Naive thymus-derived CD4-positive, alpha-beta T cell (primary cell): ENCODE data around the gene HNMT. TPM values are rescaled to one million over a fixed set of nuclear protein-coding genes. Genes with fewer than 3 reads are reported as not detected.

Experiments used
- ATAC-seq: fragments of 150-1000 bp; cut with Tn5 transposase; 2 replicates; pipeline ENCODE4 v1.10.0; 2021; ENCODE audit warnings: mild to moderate bottlenecking, moderate library complexity
- CTCF ChIA-PET: fragments of 350-600 bp; sonication (Branson Sonifier 250); formaldehyde crosslinking; loops from one replicate; lab custom pipeline; 2021; ENCODE audit warnings: antibody characterized with exemption; lab: Charles Lee
- POLR2A ChIA-PET: fragments of 350-600 bp; sonication (Branson Sonifier 250); formaldehyde crosslinking; loops from one replicate; lab custom pipeline; 2021; ENCODE audit warnings: antibody characterized with exemption, inconsistent platforms; lab: Charles Lee
- DNase-seq, 9 donors: peaks; one replicate each; pipeline versions ENCODE4 v3.0.0 to v3.0.0-alpha.2; 2020 to 2022; ENCODE audit warnings: mixed read lengths in 1 of 9
- H3K27ac ChIP-seq: one replicate; pipeline ENCODE4 v1.7.0; 2013; ENCODE audit warnings: mild to moderate bottlenecking, low read depth, low read length, moderate library complexity
- H3K27me3 ChIP-seq, 2 donors: one replicate each; pipeline ENCODE4 v1.7.0; 2013; ENCODE audit warnings: low read length in 2 of 2, mild to moderate bottlenecking in 2 of 2, moderate library complexity in 2 of 2; ENCODE audit not compliant: control insufficient read depth in 2 of 2, insufficient read depth in 2 of 2
- H3K36me3 ChIP-seq, 3 experiments: 1 replicate in 2 of 3; 2 replicates in 1 of 3; pipeline ENCODE4 v1.7.0; 2013; ENCODE audit warnings: low read length in 3 of 3, mild to moderate bottlenecking in 3 of 3, moderate library complexity in 1 of 3; ENCODE audit not compliant: insufficient read depth in 3 of 3, control insufficient read depth in 2 of 3
- H3K4me1 ChIP-seq, 2 donors: one replicate each; pipeline ENCODE4 v1.7.0; 2013; ENCODE audit warnings: low read length in 2 of 2, mild to moderate bottlenecking in 2 of 2, moderate library complexity in 1 of 2; ENCODE audit not compliant: control insufficient read depth in 2 of 2, insufficient read depth in 2 of 2
- H3K4me3 ChIP-seq: 2 replicates; pipeline ENCODE4 v1.7.0; 2013; ENCODE audit warnings: mild to moderate bottlenecking, low read length
- H3K9me3 ChIP-seq, 3 experiments: 1 replicate in 2 of 3; 2 replicates in 1 of 3; pipeline ENCODE4 v1.7.0; 2013; ENCODE audit warnings: low read length in 3 of 3; ENCODE audit not compliant: control insufficient read depth in 2 of 3
- H3K27ac Mint-ChIP-seq, 9 donors: one replicate each; pipeline ENCODE4 v1.8.0; 2020 to 2022; ENCODE audit warnings: mixed read lengths in 9 of 9, mild to moderate bottlenecking in 8 of 9, moderate library complexity in 5 of 9, inconsistent platforms in 2 of 9
- H3K27me3 Mint-ChIP-seq, 5 donors: one replicate each; pipeline ENCODE4 v1.8.0; 2021 to 2022; ENCODE audit warnings: mixed read lengths in 5 of 5, mild to moderate bottlenecking in 1 of 5
- H3K36me3 Mint-ChIP-seq, 5 donors: one replicate each; pipeline ENCODE4 v1.8.0; 2020 to 2022; ENCODE audit warnings: mixed read lengths in 5 of 5, mild to moderate bottlenecking in 3 of 5, inconsistent platforms in 1 of 5
- H3K4me1 Mint-ChIP-seq, 7 donors: one replicate each; pipeline ENCODE4 v1.8.0; 2020 to 2022; ENCODE audit warnings: mixed read lengths in 7 of 7, mild to moderate bottlenecking in 3 of 7, inconsistent platforms in 1 of 7
- H3K4me3 Mint-ChIP-seq, 10 donors: one replicate each; pipeline ENCODE4 v1.8.0; 2020 to 2022; ENCODE audit warnings: mild to moderate bottlenecking in 10 of 10, mixed read lengths in 10 of 10, moderate library complexity in 6 of 10, inconsistent platforms in 2 of 10
- H3K9me3 Mint-ChIP-seq, 11 donors: one replicate each; pipeline ENCODE4 v1.8.0; 2020 to 2022; ENCODE audit warnings: mixed read lengths in 11 of 11, mild to moderate bottlenecking in 4 of 11, inconsistent platforms in 1 of 11, moderate library complexity in 1 of 11
- intact Hi-C, 2 donors: fragments of 100-400 bp; cut with micrococcal nuclease; formaldehyde crosslinking; loops; one replicate each; pipeline ENCODE4 v1.15.1; 2023
- polyA plus RNA-seq, 2 donors: library from polyadenylated mRNA; unstranded; fragments of 300-500 nt; fragmentation: Illumina TruSeq; gene quantifications; one replicate each; pipeline ENCODE4 v1.2.3, GENCODE V29; 2021
- total RNA-seq, 6 experiments: library from RNA in 5 of 6; stranded (reverse) in 5 of 6; gene quantifications; 1 replicate in 5 of 6; 2 replicates in 1 of 6; pipeline ENCODE4 v1.2.3 and lab custom pipeline; 2021 to 2026

HNMT gene
- total and polyA plus RNA-seq, 7 experiments from 2014 or later = 1.1 to 7.5 (median 1.7) TPM; not detected in 3

- peaks cover 0 to 16% (median 6%) of the 10 kb centered on the region in 7 donors for H3K4me1 Mint-ChIP-seq
These were observed 14.0 kb upstream of the HNMT start for GRCh38 chr2:137950238-137950637.

GRCh38 chr2:137951586-137951985 is 12.7 kb upstream of the HNMT start:
- ChIA-PET CTCF (no interaction called here), POLR2A (no interaction called here)
- Mint-ChIP-seq H3K27me3 (peaks cover 0 to 9% (median 0%) of the 10 kb centered on the region in 5 donors), H3K4me1 (peaks cover 0 to 16% (median 6%) of the 10 kb centered on the region in 7 donors), H3K27ac (peak overlapping the region in 1 of 9 donors; percentile 79), H3K9me3 (no peaks in the 10 kb centered on the region), H3K36me3 (no peaks in the 10 kb centered on the region), H3K4me3 (peak overlapping the region in 1 of 10 donors; percentile 72)
- no peaks in the 10 kb centered on the region for H3K4me1 ChIP-seq
- DNase-seq = no peak
- no peaks in the 10 kb centered on the region for H3K27me3 ChIP-seq
- H3K9me3 ChIP-seq = no peaks in the 10 kb centered on the region
- ATAC-seq = no peak
- intact Hi-C loops = no loop called here
- no peaks in the 10 kb centered on the region for H3K36me3 ChIP-seq
- no peak overlapping the region for H3K27ac ChIP-seq
- H3K4me3 ChIP-seq = no peak overlapping the region

More at GRCh38 chr2:137950238-137950637, 14.0 kb upstream of the HNMT start:
- intact Hi-C loops = no loop called here
- H3K4me3 Mint-ChIP-seq = no peak overlapping the region
- peaks cover 0 to 9% (median 0%) of the 10 kb centered on the region in 5 donors for H3K27me3 Mint-ChIP-seq
- no peaks in the 10 kb centered on the region for H3K9me3 Mint-ChIP-seq
- DNase-seq (no peak), ATAC-seq (no peak)
- H3K9me3 ChIP-seq = no peaks in the 10 kb centered on the region
- H3K27ac ChIP-seq = no peak overlapping the region
- no peak overlapping the region for H3K4me3 ChIP-seq
- POLR2A ChIA-PET = no interaction called here
- no peaks in the 10 kb centered on the region for H3K36me3 Mint-ChIP-seq
- no peaks in the 10 kb centered on the region for H3K4me1 ChIP-seq
- CTCF ChIA-PET = no interaction called here
- H3K36me3 ChIP-seq = no peaks in the 10 kb centered on the region
- no peaks in the 10 kb centered on the region for H3K27me3 ChIP-seq
- H3K27ac Mint-ChIP-seq = no peak overlapping the region

- ChIA-PET CTCF (no interaction called here), POLR2A (no interaction called here)
- Mint-ChIP-seq H3K36me3 (no peaks in the 10 kb centered on the region), H3K27me3 (peaks cover 0 to 4% (median 0%) of the 10 kb centered on the region in 5 donors), H3K4me3 (peak overlapping the region in 8 of 10 donors; percentile 21 to 77 (median 64)), H3K27ac (peak overlapping the region in 6 of 9 donors; percentile 4 to 79 (median 44)), H3K9me3 (no peaks in the 10 kb centered on the region), H3K4me1 (peaks cover 0 to 16% (median 6%) of the 10 kb centered on the region in 7 donors)
- Histone ChIP-seq H3K27ac (no peak overlapping the region), H3K4me3 (no peak overlapping the region), H3K36me3 (no peaks in the 10 kb centered on the region), H3K4me1 (no peaks in the 10 kb centered on the region), H3K27me3 (no peaks in the 10 kb centered on the region), H3K9me3 (no peaks in the 10 kb centered on the region)
- DNase-seq = no peak
- intact Hi-C loops = no loop called here
- peak; percentile 26 for ATAC-seq
These were observed 11.6 kb upstream of the HNMT start for GRCh38 chr2:137952586-137953129.

GRCh38 chr2:137955536-137955935 is 8.7 kb upstream of the HNMT start:
- POLR2A ChIA-PET = no interaction called here
- H3K4me3 Mint-ChIP-seq = no peak overlapping the region
- H3K27me3 ChIP-seq = no peaks in the 10 kb centered on the region
- H3K9me3 Mint-ChIP-seq = peaks cover 0 to 1% (median 0%) of the 10 kb centered on the region in 11 donors
- intact Hi-C loops = no loop called here
- no peaks in the 10 kb centered on the region for H3K36me3 ChIP-seq
- H3K4me3 ChIP-seq = no peak overlapping the region
- CTCF ChIA-PET = interaction anchor here (0.6 kb wide), 1 partner anchor 57 kb away, joined by 4 read pairs; no protein-coding TSS in a partner anchor
- peaks cover 0 to 12% (median 7%) of the 10 kb centered on the region in 5 donors for H3K27me3 Mint-ChIP-seq
- no peak for ATAC-seq
- H3K27ac ChIP-seq = no peak overlapping the region
- no peaks in the 10 kb centered on the region for H3K36me3 Mint-ChIP-seq
- no peaks in the 10 kb centered on the region for H3K9me3 ChIP-seq
- H3K4me1 ChIP-seq = no peaks in the 10 kb centered on the region
- H3K4me1 Mint-ChIP-seq = peaks cover 0 to 16% (median 6%) of the 10 kb centered on the region in 7 donors
- no peak for DNase-seq
- no peak overlapping the region for H3K27ac Mint-ChIP-seq

- Histone ChIP-seq H3K36me3 (no peaks in the 10 kb centered on the region), H3K9me3 (no peaks in the 10 kb centered on the region), H3K27me3 (no peaks in the 10 kb centered on the region), H3K4me1 (no peaks in the 10 kb centered on the region), H3K27ac (no peak overlapping the region), H3K4me3 (no peak overlapping the region)
- ATAC-seq (no peak), DNase-seq (no peak)
- Mint-ChIP-seq H3K9me3 (peaks cover 0 to 4% (median 0%) of the 10 kb centered on the region in 11 donors), H3K4me3 (no peak overlapping the region), H3K27me3 (peaks cover 0 to 11% (median 7%) of the 10 kb centered on the region in 5 donors), H3K36me3 (no peaks in the 10 kb centered on the region), H3K4me1 (peaks cover 0 to 14% (median 3%) of the 10 kb centered on the region in 7 donors), H3K27ac (no peak overlapping the region)
- intact Hi-C loops = no loop called here
- ChIA-PET CTCF (no interaction called here), POLR2A (no interaction called here)
These were observed 7.2 kb upstream of the HNMT start for GRCh38 chr2:137957033-137957432.

- POLR2A ChIA-PET = no interaction called here
- Histone ChIP-seq H3K36me3 (no peaks in the 10 kb centered on the region), H3K9me3 (no peaks in the 10 kb centered on the region), H3K27ac (no peak overlapping the region), H3K4me1 (no peaks in the 10 kb centered on the region), H3K4me3 (no peak overlapping the region), H3K27me3 (no peaks in the 10 kb centered on the region)
- ATAC-seq = no peak
- CTCF ChIA-PET = no interaction called here
- DNase-seq = no peak
- H3K4me1 Mint-ChIP-seq = no peaks in the 10 kb centered on the region
- no peak overlapping the region for H3K4me3 Mint-ChIP-seq
- H3K9me3 Mint-ChIP-seq = peaks cover 0 to 4% (median 0%) of the 10 kb centered on the region in 11 donors
- intact Hi-C loops = no loop called here
- no peaks in the 10 kb centered on the region for H3K36me3 Mint-ChIP-seq
- no peak overlapping the region for H3K27ac Mint-ChIP-seq
- H3K27me3 Mint-ChIP-seq = peaks cover 0 to 11% (median 7%) of the 10 kb centered on the region in 5 donors
These were observed 5.1 kb upstream of the HNMT start for GRCh38 chr2:137959166-137959565.

GRCh38 chr2:137960223-137960622 is 4.0 kb upstream of the HNMT start:
- CTCF ChIA-PET = interaction anchor here (0.6 kb wide), 1 partner anchor 867 kb away, joined by 3 read pairs; no protein-coding TSS in a partner anchor
- H3K36me3 ChIP-seq = no peaks in the 10 kb centered on the region
- DNase-seq = no peak
- H3K36me3 Mint-ChIP-seq = no peaks in the 10 kb centered on the region
- peak; percentile 64 for ATAC-seq
- H3K4me1 Mint-ChIP-seq = no peaks in the 10 kb centered on the region
- POLR2A ChIA-PET = no interaction called here
- no peak overlapping the region for H3K4me3 Mint-ChIP-seq
- no peaks in the 10 kb centered on the region for H3K9me3 ChIP-seq
- H3K4me3 ChIP-seq = no peak overlapping the region
- H3K27ac ChIP-seq = no peak overlapping the region
- H3K9me3 Mint-ChIP-seq = peaks cover 0 to 4% (median 0%) of the 10 kb centered on the region in 11 donors
- H3K27ac Mint-ChIP-seq = no peak overlapping the region
- intact Hi-C loops = no loop called here
- H3K27me3 Mint-ChIP-seq = peaks cover 0 to 11% (median 7%) of the 10 kb centered on the region in 5 donors
- no peaks in the 10 kb centered on the region for H3K27me3 ChIP-seq
- no peaks in the 10 kb centered on the region for H3K4me1 ChIP-seq
